ENCODE results near the gene SLC24A3.

Gene SLC24A3

DNA sequence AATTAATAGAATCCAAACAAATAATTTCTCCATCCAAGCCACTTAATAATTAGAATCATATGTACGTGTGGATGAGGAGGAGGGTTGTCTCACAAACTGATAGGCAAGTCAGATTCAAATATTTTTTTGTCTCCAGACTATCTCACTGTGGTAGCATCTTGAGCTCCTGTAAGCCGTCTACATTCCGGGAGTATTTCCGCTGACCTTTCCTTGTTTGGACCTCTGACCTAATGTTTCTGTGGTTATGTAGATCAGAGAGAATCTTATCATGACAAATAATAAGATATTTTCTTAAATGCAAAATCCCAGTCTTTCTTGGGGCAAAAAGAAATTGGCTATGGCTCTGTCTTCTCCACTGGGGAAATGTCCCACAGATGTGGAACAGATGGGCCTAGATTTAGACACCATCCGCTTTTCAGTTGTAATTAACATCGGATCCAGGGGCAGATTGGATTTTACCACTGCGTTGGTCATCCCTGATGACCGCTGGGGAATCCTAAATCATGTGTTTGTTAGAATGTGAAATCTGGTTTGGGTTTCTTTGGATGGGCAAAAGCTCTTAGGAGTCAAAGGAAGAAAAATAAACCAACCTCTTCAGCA, 348.5 kb downstream of the SLC24A3 start:
- Mint-ChIP-seq H3K4me1 (peaks cover 18% of the 10 kb centered on the region), H3K27ac (peak overlapping the region in 2 of 3 experiments; percentile 9 to 18), H3K36me3 (ENCODE audit: low read depth) (no peaks in the 10 kb centered on the region), H3K27me3 (ENCODE audit: low read depth) (no peaks in the 10 kb centered on the region), H3K4me3 (no peak overlapping the region), H3K9me3 (peaks cover 2% of the 10 kb centered on the region)
- TF ChIP-seq, protein P1, sequence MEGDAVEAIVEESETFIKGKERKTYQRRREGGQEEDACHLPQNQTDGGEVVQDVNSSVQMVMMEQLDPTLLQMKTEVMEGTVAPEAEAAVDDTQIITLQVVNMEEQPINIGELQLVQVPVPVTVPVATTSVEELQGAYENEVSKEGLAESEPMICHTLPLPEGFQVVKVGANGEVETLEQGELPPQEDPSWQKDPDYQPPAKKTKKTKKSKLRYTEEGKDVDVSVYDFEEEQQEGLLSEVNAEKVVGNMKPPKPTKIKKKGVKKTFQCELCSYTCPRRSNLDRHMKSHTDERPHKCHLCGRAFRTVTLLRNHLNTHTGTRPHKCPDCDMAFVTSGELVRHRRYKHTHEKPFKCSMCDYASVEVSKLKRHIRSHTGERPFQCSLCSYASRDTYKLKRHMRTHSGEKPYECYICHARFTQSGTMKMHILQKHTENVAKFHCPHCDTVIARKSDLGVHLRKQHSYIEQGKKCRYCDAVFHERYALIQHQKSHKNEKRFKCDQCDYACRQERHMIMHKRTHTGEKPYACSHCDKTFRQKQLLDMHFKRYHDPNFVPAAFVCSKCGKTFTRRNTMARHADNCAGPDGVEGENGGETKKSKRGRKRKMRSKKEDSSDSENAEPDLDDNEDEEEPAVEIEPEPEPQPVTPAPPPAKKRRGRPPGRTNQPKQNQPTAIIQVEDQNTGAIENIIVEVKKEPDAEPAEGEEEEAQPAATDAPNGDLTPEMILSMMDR (IDR thresholded peaks at IDR 0.05; ENCODE audit: unreplicated experiment in 3 of 3), result no peak

DNA sequence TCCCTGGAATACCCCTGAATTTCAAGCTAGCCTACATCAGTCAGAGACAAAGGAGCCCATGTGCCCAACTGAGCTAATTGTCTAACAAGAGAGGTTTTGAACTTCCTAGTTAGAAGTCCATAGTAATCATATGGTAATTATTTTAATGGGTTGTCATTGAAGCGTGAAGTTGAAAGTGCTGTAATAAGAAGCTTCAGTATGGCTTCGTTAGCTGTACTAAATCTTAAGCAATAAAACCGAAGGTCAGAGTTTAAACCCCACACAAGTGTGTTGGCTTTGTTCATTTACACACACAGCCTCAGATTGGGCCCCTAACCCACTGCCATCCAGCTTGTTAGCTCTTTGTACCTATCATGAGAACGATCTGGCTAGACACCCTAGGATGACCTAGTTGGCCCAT, 350.0 kb downstream of the SLC24A3 start:
- H3K27ac Mint-ChIP-seq, result no peak overlapping the region
- peaks cover 2% of the 10 kb centered on the region for H3K9me3 Mint-ChIP-seq
- peaks cover 18% of the 10 kb centered on the region for H3K4me1 Mint-ChIP-seq
- no peaks in the 10 kb centered on the region for H3K27me3 Mint-ChIP-seq (ENCODE audit: low read depth)
- no peak overlapping the region for H3K4me3 Mint-ChIP-seq
- TF ChIP-seq, protein P1 (IDR thresholded peaks at IDR 0.05; ENCODE audit: unreplicated experiment in 3 of 3), result no peak
- H3K36me3 Mint-ChIP-seq (ENCODE audit: low read depth), result no peaks in the 10 kb centered on the region

DNA sequence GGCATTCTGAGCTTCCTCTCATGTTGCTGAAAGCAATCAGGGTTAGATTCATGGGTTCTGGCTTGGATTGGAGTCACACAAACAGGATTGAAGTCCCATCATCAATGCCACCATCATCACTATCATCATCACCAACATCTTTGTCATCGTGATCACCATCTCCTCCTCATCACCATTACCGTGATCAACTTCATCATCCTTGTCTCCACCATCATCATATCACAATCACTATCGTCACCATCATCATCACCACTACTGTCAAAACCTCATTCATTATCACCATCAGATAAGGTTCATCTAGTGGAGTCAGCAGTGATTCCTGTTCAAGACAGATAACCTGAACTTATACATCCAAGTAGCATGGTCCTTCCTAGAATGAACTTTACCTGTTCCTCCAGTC, 351.8 kb downstream of the SLC24A3 start:
- Mint-ChIP-seq H3K27me3 (ENCODE audit: low read depth) (no peaks in the 10 kb centered on the region), H3K4me1 (peaks cover 18% of the 10 kb centered on the region), H3K36me3 (ENCODE audit: low read depth) (no peaks in the 10 kb centered on the region), H3K4me3 (no peak overlapping the region), H3K27ac (no peak overlapping the region), H3K9me3 (peaks cover 4% of the 10 kb centered on the region)
- TF ChIP-seq, protein P1 (IDR thresholded peaks at IDR 0.05; ENCODE audit: unreplicated experiment in 3 of 3), result no peak

DNA sequence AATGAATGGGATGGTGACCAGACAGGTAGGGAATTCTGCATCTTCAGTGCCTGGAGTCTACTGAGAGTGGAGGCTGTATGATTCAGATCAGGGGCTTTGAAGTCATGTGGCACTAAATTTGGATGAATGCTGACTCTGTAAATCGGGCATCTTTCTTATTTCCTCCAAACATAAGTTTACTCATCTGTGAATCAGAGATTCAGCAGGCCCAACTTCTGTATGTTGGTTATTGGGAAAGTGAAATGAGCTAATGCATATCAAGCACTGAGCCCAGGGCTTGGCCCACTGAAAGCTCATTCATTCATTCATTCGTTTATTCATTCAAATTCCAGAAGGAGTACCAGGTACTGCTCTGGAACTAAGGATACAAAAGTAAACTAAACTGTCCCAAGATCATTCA, 353.3 kb downstream of the SLC24A3 start:
- Mint-ChIP-seq H3K9me3 (peaks cover 7% of the 10 kb centered on the region), H3K36me3 (ENCODE audit: low read depth) (no peaks in the 10 kb centered on the region), H3K4me1 (peaks cover 18% of the 10 kb centered on the region), H3K27ac (no peak overlapping the region), H3K27me3 (ENCODE audit: low read depth) (no peaks in the 10 kb centered on the region), H3K4me3 (no peak overlapping the region)
- TF ChIP-seq, protein P1 (IDR thresholded peaks at IDR 0.05; ENCODE audit: unreplicated experiment in 3 of 3), result no peak

DNA sequence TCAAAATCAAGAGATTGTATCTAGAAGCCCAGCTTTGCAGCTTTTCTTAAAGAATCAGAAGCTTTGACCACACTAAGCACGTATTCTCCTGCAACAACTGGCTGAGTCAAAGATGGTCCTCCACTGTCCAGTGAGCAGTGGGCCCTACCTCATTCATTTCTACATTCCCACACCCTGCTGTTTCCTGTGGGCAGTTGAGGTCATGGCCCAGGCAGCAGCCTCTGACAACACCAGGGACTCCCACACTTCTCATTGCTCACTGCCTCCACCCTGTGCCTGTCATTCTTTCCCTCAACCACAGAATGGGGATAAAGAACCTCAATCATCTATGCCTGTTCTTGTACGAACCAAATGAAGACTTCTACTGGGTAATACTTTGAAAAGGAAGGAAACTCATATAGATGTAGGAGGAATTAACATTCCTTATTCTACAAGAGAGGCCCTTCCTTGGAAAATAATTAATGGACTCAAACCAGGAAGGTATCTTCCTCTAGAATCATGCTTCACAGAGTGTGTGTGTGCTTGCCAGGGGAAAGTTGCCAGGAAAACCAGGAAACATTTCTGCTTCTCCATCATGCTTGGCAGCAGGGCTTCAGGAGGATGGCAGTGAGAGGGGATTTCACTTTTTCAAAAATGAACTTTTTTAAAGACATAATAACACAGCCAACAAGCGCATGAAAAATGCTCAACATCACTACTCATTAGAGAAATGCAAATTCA, 353.9 kb downstream of the SLC24A3 start:
- no peaks in the 10 kb centered on the region for H3K36me3 Mint-ChIP-seq (ENCODE audit: low read depth)
- H3K27ac Mint-ChIP-seq, result peak overlapping the region in 2 of 3 experiments; percentile 31 to 44
- no peaks in the 10 kb centered on the region for H3K27me3 Mint-ChIP-seq (ENCODE audit: low read depth)
- peaks cover 14% of the 10 kb centered on the region for H3K4me1 Mint-ChIP-seq
- H3K4me3 Mint-ChIP-seq, result no peak overlapping the region
- TF ChIP-seq, protein P1 (IDR thresholded peaks at IDR 0.05; ENCODE audit: unreplicated experiment in 3 of 3), result no peak
- H3K9me3 Mint-ChIP-seq, result peaks cover 7% of the 10 kb centered on the region

DNA sequence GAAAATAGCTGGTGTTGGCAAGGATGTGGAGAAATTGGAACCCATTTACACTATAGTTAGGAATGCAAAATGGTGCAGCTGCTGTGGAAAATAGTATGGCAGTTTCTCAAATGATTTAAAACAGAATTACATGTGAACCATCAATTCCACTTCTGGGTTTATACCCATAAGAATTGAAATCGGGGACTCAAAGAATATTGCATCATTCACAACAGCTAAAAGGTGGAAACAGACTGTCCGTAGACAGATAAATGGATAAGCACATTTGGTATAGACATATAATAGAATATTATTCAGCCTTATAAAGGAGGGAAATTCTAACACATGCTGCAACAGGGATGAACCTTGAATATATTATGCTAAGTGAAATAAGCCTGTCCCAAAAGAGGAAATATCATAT, 355.7 kb downstream of the SLC24A3 start:
- Mint-ChIP-seq H3K36me3 (ENCODE audit: low read depth) (no peaks in the 10 kb centered on the region), H3K4me3 (no peak overlapping the region), H3K27ac (no peak overlapping the region), H3K9me3 (peaks cover 7% of the 10 kb centered on the region), H3K27me3 (ENCODE audit: low read depth) (no peaks in the 10 kb centered on the region), H3K4me1 (peaks cover 6% of the 10 kb centered on the region)
- TF ChIP-seq, protein P1 (IDR thresholded peaks at IDR 0.05; ENCODE audit: unreplicated experiment in 3 of 3), result no peak

Measured in nephron (organoid).